SK-N-SH treated with all-trans-retinoic acid at 6 μM for 48 hours (cell line): ENCODE results near the gene NPFFR1.

Experiments
- ATAC-seq: fragments of 200-7000 bp; cut with Tn5 transposase; 3 replicates; pipeline ENCODE4 v1.9.1; 2020; ENCODE audit warnings: mild to moderate bottlenecking, moderate library complexity
- ARNTL ChIP-seq: fragments of 450-650 bp; formaldehyde crosslinking; IDR thresholded peaks from 2 replicates; pipeline ENCODE4 v1.5.0; 2020; ENCODE audit warnings: low read depth, mild to moderate bottlenecking, moderate library complexity, borderline replicate concordance
- BACH2 ChIP-seq: fragments of 250-450 bp; sonication (Bioruptor Pico); IDR thresholded peaks from 2 replicates; pipeline ENCODE4 v1.9.0; 2021; ENCODE audit warnings: mild to moderate bottlenecking, borderline replicate concordance
- CREB5 ChIP-seq: fragments of 250-450 bp; sonication (Bioruptor Pico); IDR thresholded peaks from 2 replicates; pipeline ENCODE4 v1.5.1; 2020; ENCODE audit warnings: low read depth, mild to moderate bottlenecking, moderate library complexity
- CSDC2 ChIP-seq: fragments of 250-450 bp; sonication (Bioruptor Pico); IDR thresholded peaks from 2 replicates; pipeline ENCODE4 v1.5.0; 2020; ENCODE audit warnings: mild to moderate bottlenecking, moderate library complexity
- CSRNP3 ChIP-seq: fragments of 250-450 bp; sonication (Bioruptor Pico); IDR thresholded peaks from 2 replicates; pipeline ENCODE4 v1.5.1; 2021; ENCODE audit warnings: mild to moderate bottlenecking, moderate library complexity
- GLIS3 ChIP-seq: fragments of 250-450 bp; sonication (Bioruptor Pico); IDR thresholded peaks from 2 replicates; pipeline ENCODE4 v1.5.0; 2020; ENCODE audit warnings: mild to moderate bottlenecking, moderate library complexity
- ISL1 ChIP-seq: fragments of 250-450 bp; sonication (Bioruptor Pico); IDR thresholded peaks from 2 replicates; pipeline ENCODE4 v2.1.2; 2022; ENCODE audit warnings: mild to moderate bottlenecking, moderate library complexity
- OSR1 ChIP-seq: fragments of 250-450 bp; sonication (Bioruptor Pico); IDR thresholded peaks from 2 replicates; pipeline ENCODE4 v1.8.0; 2022; ENCODE audit warnings: moderate library complexity, mild to moderate bottlenecking, inconsistent platforms
- PATZ1 ChIP-seq: fragments of 250-450 bp; sonication (Bioruptor Pico); IDR thresholded peaks from 2 replicates; pipeline ENCODE4 v1.8.0; 2020; ENCODE audit warnings: mild to moderate bottlenecking, moderate library complexity, borderline replicate concordance
- POU6F1 ChIP-seq: fragments of 250-450 bp; sonication (Bioruptor Pico); IDR thresholded peaks from 2 replicates; pipeline ENCODE4 v1.8.0; 2021; ENCODE audit warnings: low read depth, mild to moderate bottlenecking, moderate library complexity, borderline replicate concordance
- PPARA ChIP-seq: fragments of 250-450 bp; sonication (Bioruptor Pico); IDR thresholded peaks from 2 replicates; pipeline ENCODE4 v1.5.0; 2020; ENCODE audit warnings: mild to moderate bottlenecking, borderline replicate concordance
- SNAI2 ChIP-seq: fragments of 250-450 bp; sonication (Bioruptor Pico); IDR thresholded peaks from 2 replicates; pipeline ENCODE4 v1.5.0; 2020; ENCODE audit warnings: mild to moderate bottlenecking, moderate library complexity
- TOX ChIP-seq: fragments of 250-450 bp; sonication (Bioruptor Pico); IDR thresholded peaks from 2 replicates; pipeline ENCODE4 v1.8.0; 2021; ENCODE audit warnings: mild to moderate bottlenecking, moderate library complexity, borderline replicate concordance
- TSHZ2 ChIP-seq: fragments of 250-450 bp; sonication (Bioruptor Pico); IDR thresholded peaks from 2 replicates; pipeline ENCODE4 v1.5.0; 2020; ENCODE audit warnings: mild to moderate bottlenecking, moderate library complexity
- ZC3H10 ChIP-seq: fragments of 250-450 bp; sonication (Bioruptor Pico); IDR thresholded peaks from 2 replicates; pipeline ENCODE4 v1.5.1; 2021; ENCODE audit warnings: mild to moderate bottlenecking, moderate library complexity
- ZFP3 ChIP-seq: fragments of 250-450 bp; sonication (Bioruptor Pico); IDR thresholded peaks from 2 replicates; pipeline ENCODE4 v1.5.0; 2020; ENCODE audit warnings: mild to moderate bottlenecking, moderate library complexity
- ZFP30 ChIP-seq: fragments of 450-650 bp; formaldehyde crosslinking; IDR thresholded peaks from 2 replicates; pipeline ENCODE4 v1.5.0; 2022; ENCODE audit warnings: mild to moderate bottlenecking, moderate library complexity
- ZNF565 ChIP-seq: fragments of 450-650 bp; formaldehyde crosslinking; conservative IDR thresholded peaks from 2 replicates; pipeline ENCODE4 v1.5.0; 2020; ENCODE audit warnings: low read depth, mild to moderate bottlenecking, moderate library complexity
- ZNF70 ChIP-seq: fragments of 450-650 bp; formaldehyde crosslinking; IDR thresholded peaks from 2 replicates; pipeline ENCODE4 v1.5.0; 2020; ENCODE audit warnings: mild to moderate bottlenecking, moderate library complexity

The NPFFR1 gene

GRCh38 chr10:70283445-70284399 lies at the start of gene NPFFR1:
NPFFR1 (minus strand) TSS chr10:70284004; CDS start chr10:70283676, 328 bp downstream.
- ATAC-seq = peak; percentile 61
- no peak for TF ChIP-seq ZNF565 (CRISPR knock-in tag)
- TF ChIP-seq ZNF70 (CRISPR knock-in tag) = no peak
- no peak for TF ChIP-seq POU6F1 (CRISPR knock-in tag)
- no peak for TF ChIP-seq CSRNP3
- no peak for TF ChIP-seq PPARA
- no peak for TF ChIP-seq CREB5 (CRISPR knock-in tag)
- no peak for TF ChIP-seq SNAI2
- TF ChIP-seq OSR1 (CRISPR knock-in tag) = no peak
- TF ChIP-seq GLIS3 (CRISPR knock-in tag) = no peak
- TF ChIP-seq BACH2 (CRISPR knock-in tag) = no peak
- TF ChIP-seq ARNTL (CRISPR knock-in tag) = no peak
- TF ChIP-seq ZFP3 (CRISPR knock-in tag) = no peak

- TF ChIP-seq ISL1 (no peak), ZFP30 (CRISPR knock-in tag) (no peak), PPARA (no peak), CREB5 (CRISPR knock-in tag) (no peak)
- ATAC-seq = no peak
Observed at GRCh38 chr10:70333268-70333667, 49.5 kb upstream of the NPFFR1 start.

- ATAC-seq = peak; percentile 93
- TF ChIP-seq GLIS3 (CRISPR knock-in tag) = no peak
- TF ChIP-seq ZC3H10 = no peak
- TF ChIP-seq CREB5 (CRISPR knock-in tag) = no peak
- TF ChIP-seq ZNF565 (CRISPR knock-in tag) = no peak
- TF ChIP-seq ZNF70 (CRISPR knock-in tag) = no peak
- TF ChIP-seq PATZ1 (CRISPR knock-in tag) = peak; percentile 47; the same call in 1 of the 2 replicates
- TF ChIP-seq SNAI2 = no peak
- TF ChIP-seq ZFP3 (CRISPR knock-in tag) = no peak
- TF ChIP-seq CSDC2 (CRISPR knock-in tag) = no peak; the same call in 1 of the 2 replicates
- TF ChIP-seq TSHZ2 = 0 out of 2 replicates have a peak, but pooled peaks have one; percentile 61
- no peak for TF ChIP-seq TOX (CRISPR knock-in tag)
- no peak for TF ChIP-seq OSR1 (CRISPR knock-in tag)
- no peak for TF ChIP-seq ZFP30 (CRISPR knock-in tag)
- TF ChIP-seq ISL1 = peak; percentile 50
- TF ChIP-seq POU6F1 (CRISPR knock-in tag) = no peak
- no peak for TF ChIP-seq BACH2 (CRISPR knock-in tag)
Observed at GRCh38 chr10:70331486-70332268, 47.9 kb upstream of the NPFFR1 start.
